DOHH2 (cell line): ENCODE results near the gene L3MBTL4.

Experiments
- CTCF ChIP-seq: fragments of 200-600 bp; sonication (generic); IDR thresholded peaks from one replicate; pipeline ENCODE4 v1.5.1; 2014; ENCODE audit warnings: antibody characterized with exemption, mild to moderate bottlenecking, low read depth, low read length; ENCODE audit not compliant: poor library complexity, severe bottlenecking
- EZH2phosphoT487 ChIP-seq: fragments of 200-600 bp; sonication (generic); IDR thresholded peaks from 2 replicates; pipeline ENCODE4 v1.6.1; 2017; ENCODE audit warnings: borderline replicate concordance, mild to moderate bottlenecking, antibody characterized with exemption, low read length, moderate library complexity, mixed read lengths

- TF ChIP-seq CTCF (no peak), EZH2phosphoT487 (no peak)
Observed at GRCh38 chr18:5912566-5912965, 502.1 kb downstream of the L3MBTL4 start.
